ENCODE measurements around the gene GSTT2. TPM values are rescaled to one million over a fixed set of nuclear protein-coding genes. Genes with fewer than 3 reads are reported as not detected.

Gene GSTT2
- total and polyA plus RNA-seq, 4 donors = 0.19 to 1.2 (median 0.64) TPM

DNA sequence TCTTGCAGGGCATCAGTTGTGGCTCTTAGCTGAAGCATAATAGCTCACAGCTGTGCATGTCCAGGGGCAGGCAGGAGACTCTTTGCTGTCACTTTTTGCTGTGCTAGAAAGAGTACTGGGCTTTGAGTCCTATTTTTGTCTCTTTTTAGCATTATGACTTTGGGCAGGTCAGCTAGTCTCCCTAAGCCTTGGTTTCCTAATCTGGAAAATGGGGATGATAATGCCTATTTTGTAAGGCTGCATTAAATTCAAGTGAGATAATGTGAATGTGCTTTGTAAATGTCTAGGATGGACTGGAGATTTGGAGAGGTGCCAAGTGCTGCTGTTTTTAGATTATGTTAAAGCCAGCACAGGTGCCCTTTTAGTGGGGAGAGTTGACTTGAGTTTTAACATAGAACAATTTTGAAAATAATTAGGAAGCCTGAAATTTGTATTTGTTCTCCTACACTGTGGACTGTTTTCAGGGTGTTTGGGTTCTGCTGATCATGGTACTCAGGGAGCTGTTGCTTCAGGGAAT is 50.3 kb downstream of the GSTT2 start:
- DNase-seq (ENCODE audit: low spot score) = no peak
- Histone ChIP-seq H3K27me3 (ENCODE audit: control insufficient read depth in 4 of 4, insufficient read depth in 4 of 4, low read length in 3 of 4) (no peaks in the 10 kb centered on the region), H3K9ac (ENCODE audit: low read depth in 1 of 2, low read length in 2 of 2) (no peak overlapping the region), H3K9me3 (ENCODE audit: control insufficient read depth in 4 of 4, low read length in 3 of 4) (no peaks in the 10 kb centered on the region), H3K36me3 (ENCODE audit: control insufficient read depth in 4 of 4, insufficient read depth in 3 of 4, low read depth in 1 of 4, low read length in 3 of 4) (no peaks in the 10 kb centered on the region), H3K4me3 (ENCODE audit: low read depth in 1 of 3, low read length in 3 of 3) (no peak overlapping the region), H3K4me1 (ENCODE audit: control insufficient read depth in 4 of 4, insufficient read depth in 4 of 4, low read length in 3 of 4) (peaks cover 0 to 3% (median 0%) of the 10 kb centered on the region in 4 donors), H3K27ac (ENCODE audit: low read depth in 1 of 2, low read length in 2 of 2) (no peak overlapping the region)
- TF ChIP-seq SP1 (IDR thresholded peaks at IDR 0.05) (no peak), JUND (IDR thresholded peaks at IDR 0.05) (no peak)

Other genes starting within 250 kb of the GSTT2 start
- gene ZNF70, start 229.0 kb upstream of the GSTT2 start, total RNA-seq = 1 to 10 TPM; 1.2 to 1.9 TPM
- gene ZNF70, start 229.0 kb upstream of the GSTT2 start, polyA plus RNA-seq = under 1 TPM; 0.14 to 0.20 TPM
- gene VPREB3, start 225.7 kb upstream of the GSTT2 start, total RNA-seq = 1 to 10 TPM in 1 of 2 donors, not detected in 1; 3.2 TPM
- 1 to 10 TPM in 1 of 2 donors, under 1 TPM in 1; 0.69 to 1.8 TPM for gene VPREB3, start 225.7 kb upstream of the GSTT2 start, polyA plus RNA-seq
- under 1 TPM; 0.14 to 0.17 TPM for gene C22orf15, start 217.1 kb upstream of the GSTT2 start, total RNA-seq
- gene C22orf15, start 217.1 kb upstream of the GSTT2 start, polyA plus RNA-seq = under 1 TPM; 0.03 to 0.10 TPM
- 10 to 100 TPM; 13.4 to 24.0 TPM for gene CHCHD10, start 212.2 kb upstream of the GSTT2 start, total RNA-seq
- gene CHCHD10, start 212.2 kb upstream of the GSTT2 start, polyA plus RNA-seq = 100 to 1,000 TPM; 254 to 784 TPM
- gene MMP11, start 207.3 kb upstream of the GSTT2 start, total RNA-seq = 10 to 100 TPM in 1 of 2 donors, under 1 TPM in 1; 0.33 to 33.7 TPM
- gene MMP11, start 207.3 kb upstream of the GSTT2 start, polyA plus RNA-seq = under 1 TPM; 0.33 to 0.89 TPM
- 10 to 100 TPM; 15.1 to 19.4 TPM for gene SMARCB1, start 193.2 kb upstream of the GSTT2 start, total RNA-seq
- gene SMARCB1, start 193.2 kb upstream of the GSTT2 start, polyA plus RNA-seq = 10 to 100 TPM; 18.8 to 22.5 TPM
- gene DERL3, start 141.1 kb upstream of the GSTT2 start, total RNA-seq = 1 to 10 TPM; 1.0 to 4.5 TPM
- 1 to 10 TPM; 3.3 to 9.3 TPM for gene DERL3, start 141.1 kb upstream of the GSTT2 start, polyA plus RNA-seq
- gene SLC2A11, start 122.3 kb upstream of the GSTT2 start, total RNA-seq = 1 to 10 TPM; 5.0 to 9.0 TPM
- 1 to 10 TPM; 3.4 to 3.5 TPM for gene SLC2A11, start 122.3 kb upstream of the GSTT2 start, polyA plus RNA-seq
- 100 to 1,000 TPM; 108 to 207 TPM for gene MIF, start 85.8 kb upstream of the GSTT2 start, total RNA-seq
- 1,000 to 10,000 TPM in 1 of 2 donors, 100 to 1,000 TPM in 1; 399 to 1,047 TPM for gene MIF, start 85.8 kb upstream of the GSTT2 start, polyA plus RNA-seq
- gene GSTT2B, start 18.9 kb upstream of the GSTT2 start, total RNA-seq = 10 to 100 TPM in 1 of 2 donors, 1 to 10 TPM in 1; 8.0 to 12.7 TPM
- gene GSTT2B, start 18.9 kb upstream of the GSTT2 start, polyA plus RNA-seq = 10 to 100 TPM in 1 of 2 donors, 1 to 10 TPM in 1; 9.9 to 16.8 TPM
- 1 to 10 TPM; 6.3 to 9.5 TPM for gene DDTL, start 13.2 kb upstream of the GSTT2 start, total RNA-seq
- 10 to 100 TPM in 1 of 2 donors, 1 to 10 TPM in 1; 7.0 to 18.7 TPM for gene DDTL, start 13.2 kb upstream of the GSTT2 start, polyA plus RNA-seq
- 100 to 1,000 TPM; 352 to 460 TPM for gene DDT, start 5.7 kb upstream of the GSTT2 start, total RNA-seq
- gene DDT, start 5.7 kb upstream of the GSTT2 start, polyA plus RNA-seq = 1,000 to 10,000 TPM; 1,143 to 1,291 TPM
- gene GSTT4, start 25.3 kb downstream of the GSTT2 start, total RNA-seq = not detected
- not detected for gene GSTT4, start 25.3 kb downstream of the GSTT2 start, polyA plus RNA-seq
- gene CABIN1, start 31.2 kb downstream of the GSTT2 start, total RNA-seq = 10 to 100 TPM; 15.4 to 27.8 TPM
- 1 to 10 TPM; 6.8 to 9.3 TPM for gene CABIN1, start 31.2 kb downstream of the GSTT2 start, polyA plus RNA-seq
- gene SUSD2, start 201.4 kb downstream of the GSTT2 start, total RNA-seq = under 1 TPM; 0.14 to 0.75 TPM
- 1 to 10 TPM in 1 of 2 donors, under 1 TPM in 1; 0.28 to 2.5 TPM for gene SUSD2, start 201.4 kb downstream of the GSTT2 start, polyA plus RNA-seq

Measured in liver (tissue), 9 donors.